HEK293 (cell line): ENCODE data around the gene PDLIM5.
A peak's percentile ranks its signal among the peaks of the same experiment; 100 is the strongest.

Experiments used
- CTCF ChIA-PET: fragments of 350-600 bp; formaldehyde crosslinking; extraction: SDS; loops from one replicate; lab custom pipeline; 2021; ENCODE audit warnings: antibody characterized with exemption; lab: Yijun Ruan, JAX
- POLR2A ChIA-PET: fragments of 300-600 bp; formaldehyde crosslinking; extraction: SDS; loops from one replicate; lab custom pipeline; 2020; ENCODE audit warnings: antibody characterized with exemption, inconsistent platforms; lab: Yijun Ruan, JAX
- H3K27ac ChIP-seq: fragments of 200-500 bp; sonication (Bioruptor generic); 2 replicates; pipeline ENCODE4 v1.5.1; 2014; ENCODE audit warnings: low read depth, low read length, control low read depth, inconsistent platforms; ENCODE audit errors: extremely low read depth
- H3K36me3 ChIP-seq, 2 experiments: fragments of 200-500 bp in 1 of 2; sonication (Bioruptor generic) in 1 of 2; 1 replicate in 1 of 2; 2 replicates in 1 of 2; pipeline ENCODE4 v1.5.1; 2014 to 2017; ENCODE audit warnings: inconsistent platforms in 2 of 2, low read length in 2 of 2; ENCODE audit not compliant: control insufficient read depth in 2 of 2, insufficient read depth in 1 of 2
- H3K4me1 ChIP-seq: fragments of 200-500 bp; sonication (Bioruptor generic); 2 replicates; pipeline ENCODE4 v1.5.1; 2014; ENCODE audit warnings: mild to moderate bottlenecking, low read length, inconsistent platforms; ENCODE audit not compliant: control insufficient read depth, insufficient read depth
- H3K4me3 ChIP-seq: 2 replicates; pipeline ENCODE4 v1.5.1; 2011; ENCODE audit warnings: low read depth, mild to moderate bottlenecking, control low read depth, low read length, moderate library complexity
- H3K9me3 ChIP-seq: fragments of 200-500 bp; sonication (Bioruptor generic); 2 replicates; pipeline ENCODE4 v1.5.1; 2014; ENCODE audit warnings: low read depth, low read length, inconsistent platforms; ENCODE audit not compliant: control insufficient read depth, insufficient read depth
- GFI1B ChIP-seq: fragments of 450-650 bp; formaldehyde crosslinking; IDR thresholded peaks from 2 replicates; pipeline ENCODE4 v1.5.1; 2016; ENCODE audit warnings: missing biosample characterization, missing genetic modification characterization
- HOXA7 ChIP-seq: sonication (generic); formaldehyde crosslinking; IDR thresholded peaks from 2 replicates; pipeline ENCODE4 v1.8.1; 2022; ENCODE audit warnings: missing genetic modification reagents, borderline replicate concordance
- SP3 ChIP-seq: fragments of 450-650 bp; formaldehyde crosslinking; IDR thresholded peaks from 2 replicates; pipeline ENCODE4 v1.5.1; 2016; ENCODE audit warnings: missing biosample characterization, missing genetic modification characterization
- ZBTB26 ChIP-seq: fragments of 450-650 bp; formaldehyde crosslinking; optimal IDR thresholded peaks from 2 replicates; pipeline ENCODE3; 2016; ENCODE audit warnings: missing biosample characterization, mild to moderate bottlenecking, missing genetic modification characterization
- ZBTB44 ChIP-seq: fragments of 450-650 bp; IDR thresholded peaks from 2 replicates; pipeline ENCODE4 v1.5.1; 2018; ENCODE audit warnings: missing biosample characterization, mild to moderate bottlenecking, missing genetic modification characterization
- ZBTB8A ChIP-seq: fragments of 450-650 bp; formaldehyde crosslinking; IDR thresholded peaks from 2 replicates; pipeline ENCODE4 v1.5.1; 2016; ENCODE audit warnings: missing biosample characterization, missing genetic modification characterization
- ZFP41 ChIP-seq: fragments of 450-650 bp; formaldehyde crosslinking; IDR thresholded peaks from 2 replicates; pipeline ENCODE4 v1.5.1; 2016; ENCODE audit warnings: missing biosample characterization, missing genetic modification characterization, borderline replicate concordance
- ZNF184 ChIP-seq: fragments of 450-650 bp; IDR thresholded peaks from 2 replicates; pipeline ENCODE4 v1.5.1; 2018; ENCODE audit warnings: missing biosample characterization, mild to moderate bottlenecking, missing genetic modification characterization
- ZNF214 ChIP-seq: fragments of 450-650 bp; formaldehyde crosslinking; IDR thresholded peaks from 2 replicates; pipeline ENCODE4 v1.5.1; 2017; ENCODE audit warnings: missing biosample characterization, mild to moderate bottlenecking, missing genetic modification characterization, borderline replicate concordance
- ZNF335 ChIP-seq: fragments of 450-650 bp; formaldehyde crosslinking; conservative IDR thresholded peaks from 2 replicates; pipeline ENCODE4 v1.5.1; 2016; ENCODE audit warnings: missing biosample characterization, missing genetic modification characterization
- ZNF433 ChIP-seq: fragments of 450-650 bp; formaldehyde crosslinking; IDR thresholded peaks from 2 replicates; pipeline ENCODE4 v1.5.1; 2016; ENCODE audit warnings: missing biosample characterization, missing genetic modification characterization, low read depth
- ZNF48 ChIP-seq: fragments of 450-650 bp; formaldehyde crosslinking; IDR thresholded peaks from 2 replicates; pipeline ENCODE4 v1.5.1; 2016; ENCODE audit warnings: missing biosample characterization, missing genetic modification characterization
- ZNF518A ChIP-seq: fragments of 450-650 bp; formaldehyde crosslinking; conservative IDR thresholded peaks from 2 replicates; pipeline ENCODE4 v1.5.1; 2016; ENCODE audit warnings: low read depth, missing biosample characterization, missing genetic modification characterization
- ZNF558 ChIP-seq: fragments of 450-650 bp; formaldehyde crosslinking; IDR thresholded peaks from 2 replicates; pipeline ENCODE4 v1.5.1; 2016; ENCODE audit warnings: missing biosample characterization, missing genetic modification characterization
- ZNF580 ChIP-seq: fragments of 450-650 bp; formaldehyde crosslinking; IDR thresholded peaks from 2 replicates; pipeline ENCODE4 v1.5.1; 2016; ENCODE audit warnings: missing biosample characterization, missing genetic modification characterization
- ZNF596 ChIP-seq: fragments of 450-650 bp; IDR thresholded peaks from 2 replicates; pipeline ENCODE4 v1.5.0; 2018; ENCODE audit warnings: missing biosample characterization, mild to moderate bottlenecking, missing genetic modification characterization, moderate library complexity

Gene PDLIM5

GRCh38 chr4:94689155-94689860 lies 237.6 kb downstream of the PDLIM5 start:
- TF ChIP-seq GFI1B (tag by site-specific recombination) = 0 out of 2 replicates have a peak, but pooled peaks have one; percentile 19
- TF ChIP-seq SP3 (tag by site-specific recombination) = no peak
- H3K9me3 ChIP-seq = no peaks in the 10 kb centered on the region
- H3K4me3 ChIP-seq = no peak overlapping the region
- H3K36me3 ChIP-seq = no peaks in the 10 kb centered on the region
- POLR2A ChIA-PET = no interaction called here
- H3K27ac ChIP-seq = no peak overlapping the region
- no peaks in the 10 kb centered on the region for H3K4me1 ChIP-seq
- CTCF ChIA-PET = no interaction called here

- CTCF ChIA-PET = no interaction called here
- POLR2A ChIA-PET = no interaction called here
- TF ChIP-seq ZBTB44 (tag by site-specific recombination) (no peak), ZNF558 (tag by site-specific recombination) (no peak), ZNF580 (tag by site-specific recombination) (no peak), ZNF214 (tag by site-specific recombination) (no peak), ZFP41 (tag by site-specific recombination) (no peak), ZNF48 (tag by site-specific recombination) (no peak), ZNF184 (no peak), ZNF335 (tag by site-specific recombination) (no peak), ZBTB26 (tag by site-specific recombination) (no peak), ZNF596 (tag by site-specific recombination) (no peak), HOXA7 (CRISPR knock-in tag) (no peak), ZNF518A (tag by site-specific recombination) (no peak), ZNF433 (no peak), ZBTB8A (tag by site-specific recombination) (no peak)
- TF ChIP-seq, all 188 proteins: peak for 0
These were observed 239.1 kb downstream of the PDLIM5 start for GRCh38 chr4:94690851-94691254.

More at GRCh38 chr4:94690851-94691254, 239.1 kb downstream of the PDLIM5 start:
- no peaks in the 10 kb centered on the region for H3K36me3 ChIP-seq
- H3K4me1 ChIP-seq = no peaks in the 10 kb centered on the region
- H3K4me3 ChIP-seq = no peak overlapping the region
- H3K27ac ChIP-seq = no peak overlapping the region
- H3K9me3 ChIP-seq = no peaks in the 10 kb centered on the region
